ENCODE measurements around the gene COX14.

COX14 gene

GRCh38 chr12:50111693-50112455 lies at the start of gene COX14:
TSS of gene COX14 (plus strand) at chr12:50112236. CDS start at chr12:50120044, 7,808 bp downstream.
- H3K4me1 ChIP-seq (ENCODE audit: control insufficient read depth, insufficient read depth, low read length): peaks cover 6% of the 10 kb centered on the region; the same call in 1 of the 2 replicates
- CTCF ChIA-PET: interaction anchor here (0.5 to 5.1 kb wide), 40 partner anchors 9 to 393 kb away, joined by 3 to 53 read pairs (median 4); partner anchors contain the start of genes CERS5, DIP2B, GPD1 and SMARCD1
- peak within 1 kb of the TSS; percentile 65 for H3K27ac ChIP-seq (ENCODE audit: extremely low read depth, low read depth, low read length)
- H3K9me3 ChIP-seq (ENCODE audit: control insufficient read depth, insufficient read depth, low read depth, low read length): no peaks in the 10 kb centered on the region
- POLR2A ChIA-PET: interaction anchor here (0.6 to 5.0 kb wide), 38 partner anchors 9 to 426 kb away, joined by 3 to 68 read pairs (median 4); partner anchors contain the start of genes CERS5, GPD1, LIMA1 and RACGAP1
- H3K36me3 ChIP-seq (ENCODE audit: control insufficient read depth in 2 of 2, insufficient read depth in 1 of 2, low read length in 2 of 2): peaks cover 0 to 10% of the 10 kb centered on the region in 2 experiments; a peak in 2 of 3 replicates
- peak within 1 kb of the TSS; percentile 75 for H3K4me3 ChIP-seq (ENCODE audit: low read depth, low read length)
- TF ChIP-seq ZNF280C (tag by site-specific recombination; IDR thresholded peaks at IDR 0.05) (no peak), ZNF433 (tag by site-specific recombination; IDR thresholded peaks at IDR 0.05; ENCODE audit: low read depth) (no peak), HOXD13 (CRISPR knock-in tag; IDR thresholded peaks at IDR 0.05; ENCODE audit: borderline replicate concordance) (peak; percentile 97), CTCF (tag by site-specific recombination; IDR thresholded peaks at IDR 0.05) (peak; percentile 96; the same call in 1 of the 2 replicates), ZNF837 (tag by site-specific recombination; IDR thresholded peaks at IDR 0.05) (no peak), ZNF362 (tag by site-specific recombination; IDR thresholded peaks at IDR 0.05) (no peak), ZFP3 (tag by site-specific recombination; IDR thresholded peaks at IDR 0.05; ENCODE audit: low read depth) (no peak), ZNF133 (tag by site-specific recombination; IDR thresholded peaks at IDR 0.05) (no peak), ZNF518A (tag by site-specific recombination; conservative IDR thresholded peaks at IDR 0.05; ENCODE audit: low read depth) (0 out of 2 replicates have a peak, but pooled peaks have one; percentile 24), ZNF501 (tag by site-specific recombination; IDR thresholded peaks at IDR 0.05) (peak; percentile 99), ZNF843 (tag by site-specific recombination; IDR thresholded peaks at IDR 0.05) (peak; percentile 58), ZNF146 (tag by site-specific recombination; IDR thresholded peaks at IDR 0.05) (no peak), AEBP2 (tag by site-specific recombination; IDR thresholded peaks at IDR 0.05; ENCODE audit: borderline replicate concordance) (no peak), SP2 (tag by site-specific recombination; IDR thresholded peaks at IDR 0.05) (peak; percentile 99), ZNF311 (tag by site-specific recombination; IDR thresholded peaks at IDR 0.05; ENCODE audit: borderline replicate concordance) (no peak), ZNF214 (tag by site-specific recombination; IDR thresholded peaks at IDR 0.05; ENCODE audit: borderline replicate concordance) (no peak), RBAK (tag by site-specific recombination; IDR thresholded peaks at IDR 0.05) (no peak), EGR2 (tag by site-specific recombination; IDR thresholded peaks at IDR 0.05; ENCODE audit: low read depth) (no peak), ZNF610 (tag by site-specific recombination; IDR thresholded peaks at IDR 0.05; ENCODE audit: borderline replicate concordance) (peak; percentile 49; the same call in 1 of the 2 replicates), ZBTB11 (tag by site-specific recombination; conservative IDR thresholded peaks at IDR 0.05; ENCODE audit: low read depth) (peak; percentile 81), GFI1B (tag by site-specific recombination; IDR thresholded peaks at IDR 0.05) (no peak)

All from HEK293 (cell line).